ENCODE results near the gene DAB2. TPM values are rescaled to one million over a fixed set of nuclear protein-coding genes. Genes with fewer than 3 reads are reported as not detected.
A peak's percentile ranks its signal among the peaks of the same experiment; 100 is the strongest.

DAB2 gene
- 8.8 and 10.6 TPM in 2 replicates for total RNA-seq (2014; rRNA removed; shearing (Covaris generic))
- 21.1 and 28.7 TPM in 2 replicates for polyA plus RNA-seq (2015; cell fraction: cytosol; rRNA removed)
- 41.1 and 44.3 TPM in 2 replicates for polyA plus RNA-seq (2015; cell fraction: nucleus; rRNA removed)

DNA sequence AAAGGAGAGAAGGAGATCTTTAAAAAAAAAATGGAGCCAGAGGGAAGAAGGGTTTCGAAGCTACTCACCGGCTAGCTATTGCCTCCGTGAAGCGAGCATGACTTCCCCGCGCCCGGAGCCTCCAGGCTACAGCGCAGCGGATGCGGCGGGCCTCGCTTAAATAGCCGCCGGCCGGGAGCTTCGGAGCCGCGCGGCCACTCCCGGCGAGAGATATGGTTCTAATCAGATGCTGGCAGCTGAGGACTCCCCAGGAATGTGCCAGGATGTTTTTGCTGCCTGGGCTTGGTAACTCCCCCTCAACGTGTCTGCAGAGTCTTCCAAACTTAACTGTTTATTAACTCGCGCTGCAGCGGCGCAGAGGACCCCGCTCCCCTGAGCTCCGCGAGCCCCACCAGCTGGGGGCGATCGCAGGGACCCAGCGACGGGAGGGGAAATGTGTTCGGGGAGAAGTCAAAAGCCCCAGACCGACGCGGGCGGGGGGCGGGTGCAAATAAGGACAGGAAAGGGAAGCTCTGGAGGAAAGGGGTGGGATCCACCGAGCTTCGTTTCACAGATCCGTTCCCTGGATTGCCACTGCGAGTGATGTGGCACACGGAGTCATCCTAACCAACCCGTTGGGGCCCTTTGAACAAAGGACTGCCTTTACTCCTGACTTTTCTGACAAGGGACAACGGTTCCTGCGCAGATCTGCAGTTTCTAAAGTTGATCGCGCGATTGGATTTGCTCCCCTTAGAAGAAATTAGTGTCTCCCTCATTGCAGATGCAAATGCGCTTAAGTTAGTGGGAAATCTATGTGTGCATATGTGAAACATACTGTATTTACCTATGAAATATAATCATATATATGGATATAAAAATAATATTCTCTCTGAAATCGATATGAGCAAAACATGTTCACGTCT lies at the start of gene DAB2:
DAB2 (minus strand) TSS at position 245 of the 902 bp plus-strand sequence. CDS start 30,660 bp downstream, outside the sequence.
- peak; percentile 97 for DNase-seq (ENCODE audit: low read depth)

DNA sequence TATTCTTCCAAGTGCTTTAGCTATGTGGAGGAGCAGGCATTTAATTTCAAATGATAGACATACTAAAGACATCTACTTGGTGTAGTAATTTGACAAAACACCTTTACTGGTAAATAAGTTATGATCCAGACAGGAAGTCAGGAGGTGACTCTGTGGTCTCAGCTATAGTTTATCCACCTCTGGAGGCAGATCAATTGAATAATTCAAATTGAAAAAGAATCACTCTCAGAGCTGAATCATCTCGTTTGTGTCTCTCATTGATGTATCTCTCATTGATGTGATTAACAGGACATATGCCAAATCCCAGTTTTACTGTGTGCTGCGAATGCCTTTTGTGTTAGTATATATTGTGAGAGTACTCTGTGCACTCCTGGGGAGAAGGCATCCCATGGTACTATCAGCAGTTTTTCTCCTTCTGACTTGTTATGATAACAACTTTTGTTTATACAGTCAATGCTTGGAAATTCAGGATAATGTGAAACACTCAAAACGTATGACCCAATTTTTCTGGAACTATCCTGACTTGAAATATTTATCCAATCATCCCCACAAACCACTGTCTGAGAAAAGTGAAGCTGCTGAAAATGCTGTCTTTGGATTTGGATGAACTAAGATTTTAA lies 48.5 kb upstream of the DAB2 start:
- no peak for DNase-seq (ENCODE audit: low read depth)

DNA sequence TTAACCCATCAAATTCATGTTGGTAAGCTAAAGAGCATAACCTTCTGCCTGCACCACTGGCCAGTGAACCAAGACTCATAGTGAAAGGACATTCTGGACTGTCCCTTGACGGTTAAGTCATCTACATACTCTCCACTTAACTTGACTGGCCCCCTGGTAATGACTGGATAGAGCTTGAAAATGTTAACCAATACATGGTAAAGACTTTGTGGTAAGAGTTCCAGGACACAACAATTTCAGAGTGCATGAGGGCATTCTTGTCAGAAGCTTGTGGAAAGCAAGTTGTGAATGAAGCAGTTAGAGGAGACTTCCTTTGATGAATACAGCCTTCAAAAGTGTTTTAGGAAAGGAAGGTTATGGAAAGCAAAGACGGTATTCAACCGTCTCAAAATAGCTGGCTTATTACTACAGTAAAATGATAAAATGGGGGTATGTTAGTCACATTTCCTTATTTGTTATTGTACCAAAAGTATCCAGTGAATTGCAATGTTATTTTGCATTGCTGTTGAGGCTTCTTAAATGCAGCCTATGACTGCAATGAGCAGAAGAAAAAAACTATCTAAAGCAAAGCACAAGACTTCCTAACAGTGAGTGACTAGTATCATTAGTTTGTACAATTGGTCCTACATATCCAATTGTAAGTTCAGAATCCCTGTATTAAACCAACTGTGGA lies 47.2 kb upstream of the DAB2 start:
- no peak for DNase-seq (ENCODE audit: low read depth)

DNA sequence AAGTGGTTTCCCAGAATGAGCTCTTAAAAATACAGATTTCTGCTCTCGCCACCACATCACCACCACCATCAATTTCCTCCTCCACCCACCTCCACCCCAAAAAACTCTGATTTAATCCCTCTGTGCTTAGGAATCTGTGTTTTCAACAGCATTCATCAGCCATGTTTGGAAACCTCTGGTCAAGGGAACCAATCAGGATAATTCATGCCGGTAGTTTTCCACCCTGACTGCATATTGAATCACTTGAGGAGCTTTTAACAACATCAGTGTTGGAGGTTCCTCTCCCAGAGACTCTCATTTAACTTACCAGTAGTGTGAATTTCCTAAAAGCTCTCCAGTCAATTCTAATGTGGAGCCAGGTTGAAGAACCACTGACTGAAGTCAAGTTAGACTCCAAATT lies 46.0 kb upstream of the DAB2 start:
- DNase-seq (ENCODE audit: low read depth): no peak

DNA sequence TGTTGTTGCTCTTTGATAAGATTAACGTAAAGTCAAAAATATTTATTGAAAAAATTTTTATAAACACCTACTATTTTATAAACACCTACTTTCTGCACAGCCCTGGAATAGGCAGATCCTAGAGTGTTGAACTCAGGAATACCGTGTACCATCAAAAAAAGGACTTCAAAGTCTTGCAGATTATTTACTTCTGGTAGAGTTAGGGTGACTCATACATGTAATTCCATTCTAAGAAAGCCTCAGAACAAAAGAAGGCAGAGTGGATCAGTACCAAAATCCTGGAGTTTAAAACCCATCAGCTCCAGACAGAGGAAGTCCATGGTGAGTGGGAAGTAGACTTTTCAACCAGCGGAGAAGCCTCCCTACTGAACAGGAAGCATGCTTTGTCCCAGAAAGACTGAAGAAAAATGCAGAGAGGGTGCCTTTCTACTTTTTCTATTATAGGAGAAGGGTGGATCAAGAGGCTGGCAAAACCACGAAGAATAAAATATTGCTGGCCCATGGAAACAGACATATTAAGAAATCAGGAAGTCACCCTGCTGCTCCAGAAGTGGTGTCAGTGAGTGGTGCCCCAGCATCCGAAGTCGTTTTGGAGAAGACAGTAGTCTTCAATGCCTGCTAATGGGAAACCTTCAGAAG lies 45.1 kb upstream of the DAB2 start:
- peak; percentile 3 for DNase-seq (ENCODE audit: low read depth)

DNA sequence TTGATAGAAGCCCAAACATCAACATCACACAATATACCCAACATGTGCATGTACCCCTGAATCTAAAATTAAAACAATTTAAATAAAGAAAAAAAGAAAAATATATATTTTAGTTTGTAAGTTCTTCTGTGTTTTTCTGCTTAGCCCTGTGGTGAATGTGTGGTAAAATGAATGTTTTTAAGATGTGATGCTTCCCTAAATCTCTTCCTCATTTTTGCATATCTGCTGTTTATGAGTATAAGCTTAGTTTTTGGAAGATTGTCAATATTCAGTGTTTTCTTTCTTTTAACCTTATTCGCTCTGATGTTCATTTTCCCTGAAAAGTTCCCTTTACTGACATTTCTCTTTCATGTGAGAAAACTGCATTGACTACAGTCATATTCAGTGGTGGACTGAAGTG lies 44.4 kb upstream of the DAB2 start:
- DNase-seq (ENCODE audit: low read depth): no peak

DNA sequence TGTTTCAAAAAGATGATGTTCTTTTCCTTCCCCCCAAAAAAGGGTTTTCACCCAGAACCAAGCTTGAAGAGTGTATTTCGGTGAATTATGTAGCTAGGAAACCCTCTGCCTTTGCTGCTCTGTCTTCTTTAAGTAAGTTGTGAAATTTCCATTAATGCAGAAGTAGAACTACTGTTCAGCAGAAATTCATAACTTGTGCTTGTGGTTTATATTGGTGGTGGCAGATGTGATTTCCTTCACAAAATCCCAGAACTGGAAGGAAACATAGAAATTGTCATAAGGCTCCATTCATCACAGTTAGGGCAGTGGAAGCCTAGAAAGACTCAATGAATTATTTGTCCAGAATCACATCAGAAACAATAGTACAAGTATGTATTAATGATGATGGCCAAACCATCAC lies 42.1 kb upstream of the DAB2 start:
- DNase-seq (ENCODE audit: low read depth): no peak

DNA sequence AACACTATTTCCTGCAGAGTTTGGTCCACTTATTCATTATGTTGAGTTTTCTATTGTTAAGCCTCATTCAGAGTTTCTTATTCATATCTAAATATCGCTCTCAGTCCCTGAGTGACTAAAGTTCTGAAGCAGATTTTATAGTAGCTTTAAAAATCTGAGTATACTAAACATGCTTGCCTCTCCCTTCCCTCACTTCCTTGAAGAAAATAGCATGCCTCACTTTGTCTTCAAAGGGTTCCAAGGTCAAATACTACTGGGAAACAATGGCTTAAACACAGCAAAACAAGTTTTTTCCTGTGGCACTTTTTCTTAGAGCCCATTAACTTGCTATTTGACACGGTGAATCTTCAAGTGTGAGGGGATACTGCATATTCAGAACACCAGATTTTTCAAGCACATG lies 41.1 kb upstream of the DAB2 start:
- no peak for DNase-seq (ENCODE audit: low read depth)

DNA sequence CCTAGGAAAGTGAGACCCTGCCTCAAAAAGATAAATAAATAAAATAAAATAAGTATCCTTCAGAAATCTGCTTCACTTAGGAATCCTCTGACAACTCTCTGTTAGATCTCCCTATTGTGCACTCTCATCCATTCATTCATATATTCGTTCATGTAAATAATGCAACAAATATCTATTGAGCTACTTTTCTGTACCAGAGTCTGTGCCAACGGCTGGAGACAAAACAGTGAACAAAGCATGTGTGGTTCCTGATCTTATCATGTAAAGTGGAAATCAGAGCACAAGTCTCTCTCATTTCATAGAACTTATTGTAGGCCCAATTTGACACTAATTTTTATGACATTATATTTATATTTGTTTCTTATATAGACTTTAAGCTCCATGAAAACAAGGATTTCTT lies 40.3 kb upstream of the DAB2 start:
- no peak for DNase-seq (ENCODE audit: low read depth)

DNA sequence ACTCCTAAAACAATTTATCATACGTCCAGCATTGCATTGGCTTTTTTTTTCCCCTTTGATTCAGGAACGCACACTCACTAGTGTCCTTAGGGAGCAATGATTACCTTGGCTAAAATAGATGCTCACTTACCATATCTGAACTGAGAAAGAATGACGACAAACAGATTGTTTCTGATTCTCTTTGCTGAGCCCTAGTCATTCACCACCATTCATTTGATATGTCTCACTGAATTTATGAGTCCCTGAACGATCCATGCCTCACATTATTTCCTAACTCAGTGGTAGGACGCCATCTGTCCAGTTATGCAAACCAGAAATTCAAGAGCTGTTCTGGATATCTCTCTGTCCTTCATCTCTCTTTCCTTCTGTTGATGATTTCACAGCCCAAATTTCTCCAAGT lies 39.3 kb upstream of the DAB2 start:
- no peak for DNase-seq (ENCODE audit: low read depth)

DNA sequence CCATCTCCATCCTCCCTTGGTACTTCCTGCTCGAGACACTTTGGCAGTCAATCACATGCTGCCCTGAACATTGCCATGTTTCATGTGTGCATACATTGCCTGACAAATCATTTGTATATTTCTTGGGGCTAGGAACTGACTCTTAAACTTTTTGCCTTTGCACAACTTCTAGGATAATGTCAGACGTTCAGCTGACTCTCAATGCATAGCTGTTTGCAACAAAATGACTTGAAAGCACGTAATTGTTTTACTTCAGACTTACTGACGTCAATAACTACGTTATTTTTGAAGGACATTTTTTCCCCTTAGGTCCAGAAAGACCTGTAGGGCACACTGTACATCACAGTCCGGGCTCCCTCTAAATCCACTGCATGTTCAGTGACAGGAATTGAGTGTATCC lies 37.4 kb upstream of the DAB2 start:
- no peak for DNase-seq (ENCODE audit: low read depth)

DNA sequence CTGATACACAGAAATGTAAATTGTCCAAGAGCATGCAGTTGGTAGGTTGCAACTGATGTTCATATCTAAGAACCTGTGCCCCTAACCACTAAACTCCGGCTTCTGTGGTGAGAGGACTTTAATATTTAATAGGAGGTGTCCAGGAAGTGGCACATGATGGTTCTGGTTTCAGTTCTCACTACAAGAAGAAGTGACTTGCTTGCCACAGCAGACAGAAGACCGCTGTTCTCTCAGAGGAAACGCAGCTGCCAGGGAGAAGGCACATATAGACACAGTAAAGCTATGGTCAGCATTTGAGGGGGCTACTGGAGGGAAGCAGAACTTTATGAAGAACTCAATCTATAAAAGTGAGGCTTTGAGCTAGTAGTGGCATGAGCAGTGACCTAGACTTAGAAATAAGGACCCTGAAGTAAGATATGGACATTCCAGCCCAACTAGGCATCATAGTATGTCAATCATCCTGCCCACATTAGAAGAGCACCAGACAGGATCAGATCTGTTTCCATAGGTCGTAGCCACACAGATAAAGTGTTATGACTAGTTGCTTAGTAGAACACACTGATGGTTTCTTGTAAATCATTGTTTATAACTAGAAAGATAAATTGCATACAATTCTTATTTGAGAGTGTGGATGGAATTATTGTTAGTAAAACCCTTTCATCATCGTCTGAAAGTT lies 36.4 kb upstream of the DAB2 start:
- DNase-seq (ENCODE audit: low read depth): no peak

DNA sequence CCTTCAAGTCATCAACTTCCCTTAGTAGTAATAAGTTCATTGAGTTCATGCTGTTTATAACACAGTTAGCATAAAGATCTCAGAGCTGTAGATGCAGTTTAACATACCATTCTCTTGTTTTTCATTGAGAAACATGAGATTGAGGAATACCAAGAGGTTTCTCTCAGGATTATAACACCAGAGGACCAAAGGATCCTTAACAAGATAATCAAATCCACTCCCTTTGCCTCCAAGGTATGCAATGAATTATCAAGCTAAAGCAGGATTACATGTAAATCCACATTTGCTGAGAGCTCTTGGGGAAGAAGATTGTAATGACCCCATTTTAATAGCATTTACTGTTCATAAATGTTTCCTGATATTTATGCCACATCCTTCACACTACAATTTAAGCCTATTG lies 35.1 kb upstream of the DAB2 start:
- DNase-seq (ENCODE audit: low read depth): no peak

DNA sequence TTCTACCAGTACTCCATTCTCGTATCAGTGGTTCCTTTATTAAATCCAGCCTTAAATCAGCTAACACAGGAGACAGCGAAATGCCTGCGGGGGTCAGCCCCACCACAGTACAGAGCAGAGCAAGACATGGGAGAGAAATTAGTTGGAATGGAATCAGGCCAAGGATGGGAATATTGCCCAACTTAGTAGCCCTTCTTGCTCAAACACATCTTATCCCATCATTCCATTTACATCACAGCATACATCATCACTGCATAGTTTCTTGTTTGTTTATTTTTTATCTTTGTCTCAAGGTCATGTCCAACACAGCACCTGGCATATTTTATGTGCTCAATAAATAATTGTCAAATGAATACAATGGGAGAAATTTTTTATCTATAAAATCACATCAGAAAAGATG lies 34.3 kb upstream of the DAB2 start:
- no peak for DNase-seq (ENCODE audit: low read depth)

DNA sequence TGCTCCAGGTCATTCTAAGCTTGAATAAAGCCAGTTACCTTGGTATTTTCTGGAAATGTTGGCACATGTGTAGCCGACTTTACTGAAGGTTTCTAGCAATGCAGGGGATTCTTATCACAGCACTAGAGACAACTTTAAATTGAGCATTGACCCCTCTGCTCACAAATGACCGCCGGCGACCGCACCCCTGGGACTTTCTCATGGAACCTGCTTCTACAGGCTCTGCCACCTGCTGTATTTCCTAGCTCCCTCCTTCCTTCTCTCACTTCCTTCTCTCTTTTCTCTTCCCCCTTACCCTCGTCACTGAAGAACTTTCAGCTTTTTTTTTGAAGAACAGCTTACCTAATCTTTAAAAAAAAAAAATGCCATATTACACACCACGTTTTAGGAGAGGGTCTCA lies 30.9 kb upstream of the DAB2 start:
- no peak for DNase-seq (ENCODE audit: low read depth)

DNA sequence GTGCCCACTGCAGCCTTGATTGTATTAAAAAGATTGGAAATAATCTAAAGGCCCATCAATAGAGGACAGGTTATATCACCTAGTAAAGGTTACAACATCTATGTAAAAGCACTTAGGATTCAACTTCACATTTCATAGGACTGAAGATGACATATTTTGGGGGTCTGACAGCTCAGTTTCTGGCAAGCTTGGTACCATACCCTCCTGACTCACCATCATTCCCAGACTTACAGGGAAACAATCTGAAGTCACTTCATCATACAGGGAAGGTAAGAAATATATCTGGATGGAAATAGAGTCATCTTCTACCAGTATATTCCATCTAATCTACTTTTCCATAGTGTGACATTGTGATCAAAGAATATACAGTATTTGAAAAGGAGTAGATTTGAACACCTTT lies 28.8 kb upstream of the DAB2 start:
- no peak for DNase-seq (ENCODE audit: low read depth)

DNA sequence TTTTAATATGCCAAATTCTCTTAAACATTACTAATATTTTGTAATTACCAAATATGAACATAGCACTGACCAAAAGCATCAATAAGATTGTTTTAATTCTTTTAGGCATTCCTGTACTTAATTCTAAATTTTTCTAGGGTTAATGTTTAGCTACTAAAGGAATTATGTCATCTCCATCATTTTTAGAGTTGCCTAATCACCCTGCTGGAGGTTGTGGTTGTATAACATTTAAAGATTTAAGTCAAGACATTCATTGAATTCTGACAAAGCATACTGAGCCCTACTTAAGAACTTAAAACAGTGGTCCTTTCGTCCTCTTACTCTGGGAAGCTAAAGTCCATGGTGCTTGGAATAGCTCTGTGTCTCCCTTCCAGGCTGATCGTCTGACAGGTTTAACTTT lies 28.1 kb upstream of the DAB2 start:
- DNase-seq (ENCODE audit: low read depth): no peak

DNA sequence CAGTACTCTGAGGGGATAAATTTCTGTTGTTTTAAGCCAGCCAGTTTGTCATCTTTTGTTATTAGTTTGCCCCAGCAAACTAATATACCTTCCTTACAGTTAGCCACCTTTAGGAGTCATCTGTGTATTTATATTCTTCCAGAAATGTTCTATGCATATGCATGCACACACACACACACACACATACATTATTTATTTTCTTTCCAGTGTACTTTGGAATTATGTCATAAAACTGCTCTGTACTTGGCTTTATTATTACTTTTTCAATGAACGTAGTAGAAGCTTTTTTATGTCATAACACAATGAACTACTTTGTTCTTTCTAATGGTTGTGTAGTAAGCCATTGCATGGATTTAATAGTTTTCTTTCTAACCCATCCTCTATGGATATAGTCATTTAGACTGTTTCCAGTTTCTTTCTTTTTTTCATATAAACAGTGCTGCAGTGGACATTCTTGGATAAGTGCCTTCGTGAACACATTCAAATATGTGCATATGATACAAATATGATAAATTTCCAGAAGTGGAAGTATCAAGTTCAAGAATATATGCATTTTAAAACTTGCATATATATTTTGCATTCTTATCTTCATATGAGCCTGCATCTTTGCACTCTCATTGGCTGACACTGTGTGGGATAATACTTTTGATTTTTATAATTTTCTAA lies 26.6 kb upstream of the DAB2 start:
- no peak for DNase-seq (ENCODE audit: low read depth)

DNA sequence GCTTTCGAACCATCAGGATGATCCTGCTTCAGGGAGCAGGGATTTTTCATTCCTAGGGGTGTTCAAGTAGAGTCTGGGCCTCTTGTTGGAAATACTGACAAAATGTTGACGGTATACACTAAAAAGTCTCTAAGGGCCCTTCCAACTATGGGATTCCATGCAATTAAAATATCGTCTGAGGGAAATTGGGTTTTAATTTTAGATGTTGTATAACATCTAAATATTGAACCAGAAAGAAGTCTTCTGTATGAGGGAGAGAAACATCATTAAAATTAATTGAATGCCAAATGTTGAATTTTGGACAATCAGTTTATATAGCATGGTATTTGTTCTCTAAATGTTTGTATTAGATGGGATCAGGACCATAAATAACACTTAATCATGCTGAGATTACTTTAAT lies 25.7 kb upstream of the DAB2 start:
- no peak for DNase-seq (ENCODE audit: low read depth)

DNA sequence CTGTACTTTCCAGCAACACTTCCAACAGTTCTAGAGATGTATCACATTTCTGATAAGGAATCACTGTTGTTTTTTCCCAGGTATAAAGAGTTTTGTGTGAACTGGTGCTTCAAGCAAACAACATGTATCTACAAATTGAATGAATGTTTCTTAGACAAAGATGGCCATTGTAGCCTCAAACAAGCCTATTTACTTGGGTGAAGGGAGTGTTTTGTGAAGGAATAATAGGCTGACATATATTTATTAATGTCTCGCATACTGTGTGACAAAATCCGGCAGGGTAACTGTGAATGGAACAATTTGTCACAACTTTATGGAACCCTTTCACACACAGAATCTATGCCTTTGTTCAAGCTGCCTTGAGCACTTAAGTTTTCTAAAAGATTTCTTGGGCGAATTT lies 24.8 kb upstream of the DAB2 start:
- no peak for DNase-seq (ENCODE audit: low read depth)

All from HT1080 (cell line).